ENCODE data around the gene GAD2. TPM values are rescaled to one million over a fixed set of nuclear protein-coding genes. Genes with fewer than 3 reads are reported as not detected.

Gene GAD2
- polyA plus RNA-seq, 1 experiment, result not detected

GRCh38 chr10:26300001-26300400, 83.4 kb downstream of the GAD2 start:
- ChIA-PET POLR2A (no interaction called here), CTCF (interaction anchor here (0.9 kb wide), 1 partner anchor 67 kb away, joined by 4 read pairs; no protein-coding TSS in a partner anchor)
- no peaks in the 10 kb centered on the region for H3K27me3 ChIP-seq (ENCODE audit: control insufficient read depth, insufficient read depth, low read length)
- H3K4me3 ChIP-seq (ENCODE audit: low read depth, low read length), result no peak overlapping the region
- H3K36me3 ChIP-seq (ENCODE audit: control insufficient read depth, insufficient read depth, low read length), result no peaks in the 10 kb centered on the region
- TF ChIP-seq CTCF (IDR thresholded peaks at IDR 0.05; ENCODE audit: insufficient read depth, low read depth, low read length), result no peak
- DNase-seq (ENCODE audit: low read depth), result no peak

- Histone ChIP-seq H3K4me3 (ENCODE audit: low read depth, low read length) (no peak overlapping the region), H3K27me3 (ENCODE audit: control insufficient read depth, insufficient read depth, low read length) (no peaks in the 10 kb centered on the region), H3K36me3 (ENCODE audit: control insufficient read depth, insufficient read depth, low read length) (no peaks in the 10 kb centered on the region)
- TF ChIP-seq CTCF (IDR thresholded peaks at IDR 0.05; ENCODE audit: insufficient read depth, low read depth, low read length), result no peak
- no peak for DNase-seq (ENCODE audit: low read depth)
- ChIA-PET POLR2A (no interaction called here), CTCF (no interaction called here)
Measured at GRCh38 chr10:26303366-26303765, 86.8 kb downstream of the GAD2 start.

GRCh38 chr10:26310361-26310760, 93.8 kb downstream of the GAD2 start:
- no peaks in the 10 kb centered on the region for H3K36me3 ChIP-seq (ENCODE audit: control insufficient read depth, insufficient read depth, low read length)
- TF ChIP-seq CTCF (IDR thresholded peaks at IDR 0.05; ENCODE audit: insufficient read depth, low read depth, low read length), result no peak
- H3K4me3 ChIP-seq (ENCODE audit: low read depth, low read length), result no peak overlapping the region
- POLR2A ChIA-PET, result no interaction called here
- no peaks in the 10 kb centered on the region for H3K27me3 ChIP-seq (ENCODE audit: control insufficient read depth, insufficient read depth, low read length)
- no peak for DNase-seq (ENCODE audit: low read depth)
- CTCF ChIA-PET, result no interaction called here

- ChIA-PET POLR2A (no interaction called here), CTCF (interaction anchor here (1.4 kb wide), 1 partner anchor 24 kb away, joined by 5 read pairs; no protein-coding TSS in a partner anchor)
- no peak overlapping the region for H3K4me3 ChIP-seq (ENCODE audit: low read depth, low read length)
- DNase-seq (ENCODE audit: low read depth), result no peak
- H3K27me3 ChIP-seq (ENCODE audit: control insufficient read depth, insufficient read depth, low read length), result no peaks in the 10 kb centered on the region
- no peaks in the 10 kb centered on the region for H3K36me3 ChIP-seq (ENCODE audit: control insufficient read depth, insufficient read depth, low read length)
- no peak for TF ChIP-seq CTCF (IDR thresholded peaks at IDR 0.05; ENCODE audit: insufficient read depth, low read depth, low read length)
Measured at GRCh38 chr10:26311383-26311940, 94.9 kb downstream of the GAD2 start.

- Histone ChIP-seq H3K4me3 (ENCODE audit: low read depth, low read length) (no peak overlapping the region), H3K27me3 (ENCODE audit: control insufficient read depth, insufficient read depth, low read length) (no peaks in the 10 kb centered on the region), H3K36me3 (ENCODE audit: control insufficient read depth, insufficient read depth, low read length) (no peaks in the 10 kb centered on the region)
- ChIA-PET CTCF (interaction anchor here (0.6 kb wide), 1 partner anchor 275 kb away, joined by 3 read pairs; no protein-coding TSS in a partner anchor), POLR2A (no interaction called here)
- DNase-seq (ENCODE audit: low read depth), result no peak
- no peak for TF ChIP-seq CTCF (IDR thresholded peaks at IDR 0.05; ENCODE audit: insufficient read depth, low read depth, low read length)
Measured at GRCh38 chr10:26314265-26315013, 97.9 kb downstream of the GAD2 start.

Data from BJ (cell line).